ENCODE results near the gene GC.
"Not testable (repeated sequence)": the region's sequence is repeated elsewhere in the genome, so short reads cannot be mapped to it uniquely, and the experiment has no call there.

Gene GC

DNA sequence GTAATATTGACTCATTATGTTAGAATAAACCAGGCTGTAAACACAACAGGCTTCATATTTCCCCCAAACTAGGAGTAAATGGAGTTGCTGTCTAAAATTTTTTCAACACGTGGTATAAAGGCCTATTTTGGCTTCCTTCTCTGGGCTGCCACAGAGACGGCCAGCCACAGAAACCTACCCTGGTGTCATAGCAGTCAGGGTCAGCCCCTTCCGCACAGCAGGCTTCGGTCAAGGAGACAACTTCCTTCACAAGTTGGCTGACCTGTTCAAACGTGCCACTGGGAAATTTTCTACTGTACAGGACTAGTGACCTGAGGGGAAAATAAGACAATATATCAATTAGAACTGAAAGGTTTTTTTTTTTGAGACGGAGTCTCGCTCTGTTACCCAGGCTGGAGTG, 15.8 kb downstream of the GC start:
- DNase-seq (ENCODE audit: low read depth in 4 of 4, low spot score in 1 of 4) = no peak

DNA sequence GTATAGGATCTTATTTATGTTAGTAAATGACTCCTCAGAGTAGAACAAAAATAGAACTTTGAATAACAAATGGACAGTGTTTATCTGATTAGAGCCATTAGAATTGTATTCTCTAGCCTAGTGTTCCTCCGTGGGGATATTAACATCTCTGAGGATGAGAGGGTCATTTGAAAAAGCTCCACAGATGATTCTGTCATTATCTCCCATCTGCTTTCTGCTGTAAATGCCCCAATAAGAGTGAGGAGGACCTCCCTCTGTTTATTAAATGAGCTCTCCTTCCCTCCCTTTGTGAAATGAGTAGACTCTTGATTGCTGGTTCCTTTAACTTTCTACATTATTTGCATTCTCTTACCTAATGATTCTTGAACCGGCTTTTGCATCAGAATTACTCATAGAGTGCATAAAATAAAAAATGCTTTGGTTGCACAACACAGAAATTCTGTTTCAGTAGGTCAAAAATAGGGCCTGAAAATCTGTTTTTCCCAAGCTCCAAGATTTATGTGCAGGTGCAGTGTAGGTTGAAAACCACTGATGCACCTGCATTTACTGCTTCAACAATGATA, 18.0 kb downstream of the GC start:
- no peak for DNase-seq (ENCODE audit: low read depth in 4 of 4, low spot score in 1 of 4)

DNA sequence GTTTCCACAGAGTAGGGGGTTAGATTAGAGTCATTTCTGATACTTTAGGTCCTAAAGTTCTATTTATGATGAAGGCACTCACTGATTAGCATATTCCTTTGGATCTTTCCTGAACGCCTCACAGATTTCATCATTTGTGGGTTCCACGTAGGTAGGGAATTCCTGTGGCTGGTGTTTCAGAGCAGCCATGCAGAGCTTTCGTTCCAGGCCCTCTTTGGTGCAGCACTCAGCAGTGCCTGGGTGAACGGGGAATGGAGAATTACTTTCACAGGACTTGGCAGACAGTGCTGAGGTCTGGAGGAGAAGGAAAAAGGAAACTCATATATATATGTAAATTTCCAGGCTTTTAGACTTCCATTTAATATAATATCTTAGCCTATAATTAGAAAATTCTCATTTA, 18.5 kb downstream of the GC start:
- DNase-seq (ENCODE audit: low read depth in 4 of 4, low spot score in 1 of 4) = no peak

DNA sequence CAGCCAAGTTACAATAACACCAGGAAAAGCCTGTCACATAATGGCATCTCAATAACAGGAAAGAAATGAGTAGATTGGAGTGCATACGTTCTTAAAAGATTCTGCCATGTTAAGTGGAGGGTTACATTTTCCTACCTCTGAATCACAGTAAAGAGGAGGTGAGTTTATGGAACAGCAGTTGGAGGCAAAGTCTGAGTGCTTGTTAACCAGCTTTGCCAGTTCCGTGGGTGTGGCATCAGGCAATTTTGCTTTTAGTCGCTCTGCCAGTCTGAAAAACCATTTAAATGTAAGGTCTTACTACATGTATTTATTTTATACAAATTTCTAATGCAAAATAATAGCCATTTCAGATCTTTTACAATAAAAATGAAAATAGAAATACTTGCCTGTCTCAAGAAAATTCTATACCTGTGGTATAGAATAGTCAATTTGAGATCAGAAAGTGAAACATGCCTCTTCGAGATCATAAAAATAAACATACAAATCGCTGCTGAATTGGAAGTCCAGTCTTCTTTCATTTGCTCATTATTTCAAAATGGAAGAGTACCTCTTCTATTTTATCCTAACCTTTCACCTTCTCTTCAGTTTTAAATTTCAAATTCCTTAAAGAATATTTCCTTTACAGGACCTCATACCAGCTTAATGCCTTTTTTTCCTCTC, 31.4 kb downstream of the GC start:
- no peak for DNase-seq (ENCODE audit: low read depth in 4 of 4, low spot score in 1 of 4)

DNA sequence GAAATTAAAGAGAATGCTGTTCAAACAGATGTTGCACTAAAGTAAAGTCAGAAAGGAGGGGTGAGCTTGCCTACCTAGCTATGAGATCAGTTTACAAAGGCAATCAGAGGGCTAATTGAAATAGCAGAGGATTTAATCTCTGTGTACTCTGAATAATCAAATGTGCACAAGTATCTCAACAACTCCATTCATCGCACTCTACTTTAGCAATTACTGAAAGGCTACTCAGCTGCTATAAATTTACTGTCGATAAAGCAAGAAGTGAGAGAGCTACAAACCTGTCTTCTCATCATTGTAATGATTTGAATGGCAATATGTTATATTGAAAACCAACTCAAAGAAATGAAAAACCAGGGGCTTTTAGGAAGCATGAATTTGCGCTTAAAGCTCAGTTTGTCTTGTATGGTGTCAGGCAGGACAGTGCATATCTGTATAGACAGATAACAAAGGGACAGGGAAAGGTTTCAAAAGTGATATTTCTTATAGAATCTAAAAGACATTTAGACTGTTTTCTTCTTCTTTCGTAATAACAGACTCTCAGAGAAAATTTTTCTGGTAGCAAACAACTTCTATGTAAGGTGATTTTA, 34.8 kb downstream of the GC start:
- DNase-seq (ENCODE audit: low read depth in 4 of 4, low spot score in 1 of 4) = no peak

DNA sequence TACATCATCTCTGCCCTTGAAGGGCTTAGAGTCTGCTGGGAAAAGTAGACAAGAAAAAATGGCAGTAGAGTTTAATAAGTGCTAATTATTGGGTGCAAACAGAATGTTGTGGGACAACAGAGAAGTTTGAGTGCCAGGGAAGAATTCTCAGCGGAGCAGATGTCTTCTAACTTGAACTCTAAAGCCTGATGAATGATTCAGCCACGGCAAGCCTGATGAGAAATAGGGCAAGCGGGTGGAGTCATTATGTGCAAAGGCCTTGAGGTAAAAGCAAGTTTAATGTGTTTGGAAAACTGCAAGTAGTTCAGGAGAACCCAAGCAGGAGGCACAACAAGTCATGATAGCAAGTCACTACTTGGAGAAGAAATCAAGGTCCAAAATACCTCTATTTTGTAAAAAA, 37.5 kb downstream of the GC start:
- DNase-seq (ENCODE audit: low read depth in 4 of 4, low spot score in 1 of 4) = no peak

DNA sequence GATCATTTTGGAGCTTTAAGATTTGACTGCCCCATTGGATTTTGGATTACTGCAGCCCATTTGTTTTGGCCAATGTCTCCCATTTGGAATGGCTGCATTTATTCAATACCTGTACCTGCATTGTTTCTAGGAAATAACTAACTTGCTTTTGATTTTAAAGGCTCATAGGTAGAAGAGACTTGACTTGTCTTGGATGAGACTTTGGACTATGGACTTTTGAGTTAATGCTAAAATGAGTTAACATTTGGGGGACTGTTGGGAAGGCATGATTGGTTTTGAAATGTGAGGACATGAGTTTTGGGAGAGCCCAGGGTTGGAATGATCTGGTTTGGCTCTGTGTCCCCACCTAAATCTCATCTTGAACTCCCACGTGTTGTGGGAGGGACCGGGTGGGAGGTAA, 45.1 kb downstream of the GC start:
- not testable (repeated sequence) for DNase-seq (ENCODE audit: low read depth in 4 of 4, low spot score in 1 of 4)

DNA sequence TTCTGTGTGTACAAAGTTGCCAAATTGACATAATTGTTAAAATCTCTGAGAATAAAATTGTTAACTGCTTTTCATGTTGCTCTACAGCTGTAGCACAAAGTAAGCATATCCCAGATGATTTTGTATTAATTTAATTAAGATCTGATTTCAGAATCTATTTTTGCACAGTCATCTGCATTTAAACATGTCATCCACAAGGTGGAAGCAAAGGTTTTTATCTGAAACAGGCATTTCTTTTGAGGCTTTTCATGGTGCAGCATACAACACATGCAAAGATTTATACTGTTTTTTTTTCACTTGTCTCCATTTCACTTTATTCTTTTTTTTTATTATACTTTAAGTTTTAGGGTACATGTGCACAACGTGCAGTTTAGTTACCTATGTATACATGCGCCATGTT, 51.2 kb downstream of the GC start:
- no peak for DNase-seq (ENCODE audit: low read depth in 4 of 4, low spot score in 1 of 4)

DNA sequence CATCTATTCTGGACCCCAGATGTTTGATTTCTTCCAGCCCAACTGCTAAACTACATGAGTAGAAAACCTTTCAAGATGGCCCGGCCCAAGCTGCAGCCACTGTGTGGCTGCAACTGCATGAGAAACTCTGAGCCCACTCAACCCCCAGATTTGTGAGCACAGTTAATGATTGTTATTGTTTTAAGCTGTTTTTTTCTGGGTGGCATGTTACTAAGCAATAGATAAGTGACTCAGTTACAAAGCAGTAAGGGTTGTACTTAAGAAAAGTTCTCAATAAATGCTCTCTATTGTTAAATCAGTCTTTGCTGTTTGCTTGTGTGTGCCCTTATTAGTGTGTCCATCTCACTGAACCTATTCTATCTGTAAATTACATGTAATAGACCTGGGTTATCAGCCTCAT, 51.8 kb downstream of the GC start:
- no peak for DNase-seq (ENCODE audit: low read depth in 4 of 4, low spot score in 1 of 4)

DNA sequence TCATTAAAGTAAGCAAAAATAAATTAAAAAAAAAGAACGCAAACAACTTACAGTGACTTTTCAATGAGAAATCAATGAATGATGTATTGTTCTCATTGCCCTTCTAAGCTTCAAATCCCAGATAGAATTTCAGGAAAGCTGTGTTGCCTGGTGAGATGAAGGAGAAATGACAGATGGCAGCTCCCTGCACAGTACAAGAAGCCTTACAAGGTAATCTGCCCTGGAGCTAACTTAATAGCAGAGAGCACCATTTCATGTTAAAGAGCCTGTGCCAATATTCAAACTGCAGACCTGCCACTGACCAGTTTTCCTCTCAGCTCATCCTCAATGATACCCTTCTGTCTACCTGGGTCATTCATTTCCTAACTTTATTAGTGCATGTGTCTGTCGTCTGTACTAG, 54.0 kb downstream of the GC start:
- no peak for DNase-seq (ENCODE audit: low read depth in 4 of 4, low spot score in 1 of 4)

DNA sequence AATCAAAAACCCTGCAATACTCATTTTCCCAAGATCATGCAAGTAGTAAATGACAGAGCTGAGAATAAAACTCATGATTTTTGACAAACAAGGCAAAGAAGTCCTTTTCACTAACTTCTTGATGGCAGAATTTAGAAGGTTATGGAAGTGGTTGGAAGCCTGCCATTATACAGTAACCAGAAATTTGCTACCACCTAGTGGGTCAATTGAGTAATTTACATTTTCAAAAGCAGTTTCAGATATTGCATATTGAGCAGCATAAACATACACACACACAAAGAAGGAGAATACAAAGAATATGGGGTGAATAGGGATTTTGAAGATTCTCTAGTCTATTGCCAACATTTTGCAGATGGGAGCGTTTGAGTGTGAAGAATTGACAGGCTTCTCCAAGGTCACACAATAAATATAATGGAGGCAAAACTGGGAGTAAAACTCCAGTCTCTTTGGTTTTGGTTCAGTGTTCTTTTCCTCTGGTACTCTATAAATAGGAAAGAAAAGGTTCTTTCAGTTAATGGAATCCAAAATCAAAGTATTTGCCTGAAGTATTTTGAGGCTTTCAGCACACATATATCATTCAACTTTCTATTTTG, 70.2 kb downstream of the GC start:
- no peak for DNase-seq (ENCODE audit: low read depth in 4 of 4, low spot score in 1 of 4)

DNA sequence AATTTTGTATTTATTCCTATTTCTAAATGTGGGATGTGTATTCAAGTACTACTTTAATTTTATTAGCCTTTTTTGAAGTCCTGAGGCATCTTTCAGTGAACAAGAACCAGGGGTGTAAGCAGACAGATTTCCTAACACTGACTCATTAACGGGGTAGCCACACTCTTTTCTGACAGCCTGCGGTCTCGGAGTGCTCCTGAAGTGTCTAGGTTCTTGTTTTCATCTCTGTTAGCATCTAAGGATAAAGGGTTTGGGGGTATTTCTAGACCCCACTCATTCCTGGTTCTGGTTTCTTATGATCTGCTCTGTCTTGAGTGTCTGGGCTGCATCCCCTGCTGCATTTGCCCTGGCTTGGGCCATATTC, 71.9 kb downstream of the GC start:
- DNase-seq (ENCODE audit: low read depth in 4 of 4, low spot score in 1 of 4) = no peak

DNA sequence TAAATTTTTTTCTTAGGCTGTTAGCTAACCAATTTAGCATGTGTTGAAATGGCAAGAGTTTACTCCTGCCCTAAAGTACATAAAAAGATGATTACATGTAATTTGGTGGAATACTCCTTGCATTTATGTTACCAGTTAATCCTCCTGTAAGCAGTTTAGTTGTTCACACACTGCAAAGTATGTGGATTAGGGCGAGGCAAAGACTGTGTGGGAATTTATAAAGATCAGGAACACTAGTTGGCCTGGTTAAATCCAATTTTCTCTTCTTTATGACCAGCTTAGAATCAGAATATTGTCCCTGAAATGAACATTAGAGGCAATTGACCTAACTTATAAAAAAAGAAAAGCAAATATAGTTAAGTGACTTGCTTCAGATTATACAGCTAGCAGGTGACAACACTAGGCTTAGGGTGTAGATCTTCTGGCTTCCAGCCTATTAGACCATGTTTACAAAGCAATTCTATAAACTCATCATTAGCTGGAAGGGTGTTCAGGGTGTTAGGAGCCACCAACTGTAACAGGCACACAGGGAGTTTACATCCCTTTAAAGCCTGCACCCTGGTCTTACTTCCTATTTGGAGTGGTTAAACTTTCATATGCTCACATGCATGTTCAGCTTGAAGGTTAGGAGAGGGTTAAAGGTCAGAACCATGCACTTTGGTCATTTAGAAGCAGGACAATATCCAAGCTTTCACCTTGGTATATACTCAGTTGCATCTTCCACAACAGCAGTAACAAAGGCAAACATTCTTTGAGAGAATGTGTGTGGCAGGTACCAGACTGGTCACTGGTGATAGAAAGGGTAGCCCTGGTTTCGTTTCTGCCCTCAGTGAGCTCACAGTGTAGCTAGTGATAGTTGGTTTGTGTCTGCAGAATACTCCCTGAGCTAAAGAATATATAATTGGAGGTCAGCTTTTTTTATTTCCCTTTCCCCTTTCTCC, 72.6 kb downstream of the GC start:
- DNase-seq (ENCODE audit: low read depth in 4 of 4, low spot score in 1 of 4) = no peak

DNA sequence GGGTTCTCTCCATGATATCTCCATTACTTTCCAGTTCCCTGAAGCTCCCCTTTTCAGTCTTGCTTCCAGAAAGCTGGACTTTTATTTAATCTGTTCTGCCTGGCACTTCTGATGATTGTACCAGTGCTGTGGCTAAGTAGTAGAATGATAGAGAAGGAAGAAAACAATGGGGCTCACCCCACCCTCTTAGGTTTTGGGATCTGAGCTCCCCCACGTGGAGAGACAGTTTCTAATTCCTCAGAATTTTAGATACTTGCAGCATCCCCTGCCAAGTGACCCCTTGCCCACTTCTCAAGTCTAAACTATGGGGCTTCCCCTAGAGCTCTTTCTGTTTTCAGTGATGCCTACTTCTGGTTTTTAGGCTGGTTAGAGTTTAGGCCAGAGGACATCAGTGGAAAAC, 73.9 kb downstream of the GC start:
- no peak for DNase-seq (ENCODE audit: low read depth in 4 of 4, low spot score in 1 of 4)

DNA sequence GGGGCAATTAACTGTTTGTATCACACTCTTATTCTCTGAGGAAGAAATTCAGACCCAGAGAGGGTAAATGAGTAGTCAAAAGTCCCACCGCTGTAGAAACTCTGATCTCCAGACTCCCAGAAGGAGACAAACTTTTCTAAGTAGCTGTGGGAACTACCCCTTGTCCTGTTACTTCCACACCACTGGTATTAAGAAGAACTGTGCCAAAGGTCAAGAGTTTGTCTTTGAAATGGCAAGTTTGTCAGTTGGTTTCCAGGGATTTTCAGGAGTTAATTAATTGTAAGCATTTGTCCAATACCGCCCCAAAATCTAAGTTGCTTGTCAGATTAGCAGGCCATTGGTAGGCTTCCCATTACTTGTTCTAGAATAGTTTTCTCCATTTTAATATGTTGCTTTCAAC, 85.7 kb downstream of the GC start:
- no peak for DNase-seq (ENCODE audit: low read depth in 4 of 4, low spot score in 1 of 4)

DNA sequence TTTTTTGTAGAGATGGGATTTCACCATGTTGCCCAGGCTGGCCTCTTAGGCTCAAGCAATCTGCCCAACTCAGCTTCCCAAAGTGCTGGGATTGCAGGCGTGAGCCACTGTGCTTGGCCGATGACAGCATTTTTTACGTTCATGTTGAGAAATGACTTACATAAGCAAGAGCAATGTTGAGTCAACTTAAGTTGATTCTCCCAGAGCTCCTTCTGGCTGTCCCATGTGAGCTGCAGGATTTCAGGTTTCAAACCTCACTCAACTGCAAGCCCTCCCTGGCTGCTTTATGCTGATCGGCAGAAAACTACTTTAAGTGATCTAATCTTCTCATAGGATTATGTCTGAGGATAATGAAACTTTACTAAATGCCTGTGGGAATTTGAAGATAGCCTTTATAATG, 86.8 kb downstream of the GC start:
- DNase-seq (ENCODE audit: low read depth in 4 of 4, low spot score in 1 of 4) = no peak

DNA sequence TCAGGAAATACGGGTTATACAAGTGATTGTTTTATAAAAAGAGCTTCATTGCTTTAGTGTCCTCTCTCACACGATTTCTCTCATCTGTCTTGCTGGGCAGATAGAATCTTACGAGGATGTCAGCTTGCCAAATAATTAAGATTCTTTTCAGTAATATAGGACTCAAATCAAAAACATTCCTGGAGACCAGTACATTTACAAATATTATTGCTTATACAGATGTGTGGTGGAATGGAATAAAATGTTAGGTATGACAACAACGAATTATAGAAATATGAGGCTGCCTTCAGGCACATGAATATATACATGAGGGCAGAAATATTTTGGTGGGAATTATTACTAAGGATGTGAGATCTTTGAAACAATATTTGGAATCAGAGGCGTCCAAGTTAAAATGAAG, 88.9 kb downstream of the GC start:
- DNase-seq (ENCODE audit: low read depth in 4 of 4, low spot score in 1 of 4) = no peak

DNA sequence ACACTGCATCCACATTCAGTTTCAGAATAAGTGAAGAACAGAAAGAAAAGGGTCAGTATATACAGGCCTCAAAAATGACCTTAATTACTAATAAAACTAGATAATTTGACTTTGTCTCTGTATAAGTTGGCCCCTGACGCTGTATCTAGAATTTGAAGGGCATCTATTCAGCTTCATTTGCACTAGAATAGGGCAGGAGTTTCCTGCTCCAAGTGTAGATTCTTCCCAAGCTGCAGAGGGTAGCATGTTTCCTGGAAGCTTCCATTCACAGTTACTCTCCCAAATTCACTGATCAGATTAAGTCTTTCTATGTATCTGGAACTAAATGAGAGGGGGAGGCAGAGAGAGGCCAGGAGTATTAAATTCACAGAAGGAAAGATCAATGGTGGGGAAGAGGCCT, 90.9 kb downstream of the GC start:
- no peak for DNase-seq (ENCODE audit: low read depth in 4 of 4, low spot score in 1 of 4)

DNA sequence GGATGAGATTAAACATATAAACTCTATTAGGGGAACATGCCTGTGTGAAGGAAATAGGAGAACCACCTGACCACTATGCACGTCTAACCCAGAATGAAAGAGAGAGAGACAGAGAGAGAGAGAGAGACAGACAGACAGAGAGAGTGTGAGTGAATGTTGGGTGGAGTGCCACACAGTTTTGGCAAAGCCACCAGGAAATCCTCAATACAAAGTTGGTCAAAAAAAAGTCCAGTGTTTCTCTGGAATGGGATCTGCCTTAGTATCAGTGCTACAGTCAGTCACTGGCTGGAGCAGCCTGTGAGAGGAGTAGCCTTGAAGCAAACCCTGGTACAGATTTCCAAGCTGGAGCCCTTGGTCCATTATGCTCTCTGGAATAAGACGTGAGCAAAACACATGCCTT, 91.7 kb downstream of the GC start:
- no peak for DNase-seq (ENCODE audit: low read depth in 4 of 4, low spot score in 1 of 4)
